Activated CD8-positive, alpha-beta memory T cell treated with anti-CD3 and anti-CD28 coated beads, Interleukin-2, amount 10 ng/mL, durations not matched to agents 7 days and 5 days (primary cell): Measurements from ENCODE around the gene S100A7. TPM values are rescaled to one million over a fixed set of nuclear protein-coding genes. Genes with fewer than 3 reads are reported as not detected.
"Not testable (repeated sequence)": the region's sequence is repeated elsewhere in the genome, so short reads cannot be mapped to it uniquely, and the experiment has no call there.

Experiments used
- ATAC-seq: fragments of 150-1000 bp; cut with Tn5 transposase; one replicate; pipeline ENCODE4 v1.10.0; 2021; ENCODE audit warnings: moderate library complexity
- CTCF ChIA-PET: fragments of 350-600 bp; sonication (Branson Sonifier 250); formaldehyde crosslinking; loops from one replicate; lab custom pipeline; 2021; ENCODE audit warnings: antibody characterized with exemption; lab: Charles Lee
- DNase-seq: peaks from one replicate; pipeline ENCODE4 v3.0.0-alpha.2; 2020
- H3K27ac Mint-ChIP-seq: one replicate; pipeline ENCODE4 v1.8.0; 2021; ENCODE audit warnings: mild to moderate bottlenecking, mixed read lengths
- H3K27me3 Mint-ChIP-seq: one replicate; pipeline ENCODE4 v1.8.0; 2021; ENCODE audit warnings: mixed read lengths
- H3K36me3 Mint-ChIP-seq: one replicate; pipeline ENCODE4 v1.8.0; 2021; ENCODE audit warnings: mild to moderate bottlenecking, mixed read lengths
- H3K4me1 Mint-ChIP-seq: one replicate; pipeline ENCODE4 v1.8.0; 2021; ENCODE audit warnings: mixed read lengths
- H3K4me3 Mint-ChIP-seq: one replicate; pipeline ENCODE4 v1.8.0; 2021; ENCODE audit warnings: mild to moderate bottlenecking, moderate library complexity, mixed read lengths
- H3K9me3 Mint-ChIP-seq: one replicate; pipeline ENCODE4 v1.8.0; 2022; ENCODE audit warnings: low read depth, mixed read lengths
- total RNA-seq, 2 experiments: library from RNA; stranded (reverse); gene quantifications; one replicate each; pipeline ENCODE4 v1.2.3, GENCODE V29; 2021

S100A7 gene
- total RNA-seq, 2 experiments from 2014 or later, result not detected

DNA sequence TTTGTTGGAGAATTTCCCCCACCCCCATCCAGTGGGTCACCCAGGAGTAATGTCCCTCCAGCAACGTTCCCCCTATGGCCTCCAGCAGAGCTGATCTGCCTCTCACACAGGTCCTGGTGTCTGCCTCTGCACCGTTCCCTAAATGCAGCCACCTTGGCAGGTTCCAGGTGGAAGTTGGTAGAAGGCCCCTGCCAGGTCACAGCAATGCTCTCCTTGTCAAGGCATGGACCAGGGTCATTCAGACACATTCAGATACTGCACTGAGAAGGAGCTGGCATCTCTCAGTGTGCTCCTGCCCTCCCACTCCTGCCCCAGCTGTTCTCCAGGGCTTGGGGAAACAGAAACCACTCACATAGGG, 41.0 kb downstream of the S100A7 start:
- CTCF ChIA-PET, ATAC-seq, H3K4me1 Mint-ChIP-seq: not testable (repeated sequence)

DNA sequence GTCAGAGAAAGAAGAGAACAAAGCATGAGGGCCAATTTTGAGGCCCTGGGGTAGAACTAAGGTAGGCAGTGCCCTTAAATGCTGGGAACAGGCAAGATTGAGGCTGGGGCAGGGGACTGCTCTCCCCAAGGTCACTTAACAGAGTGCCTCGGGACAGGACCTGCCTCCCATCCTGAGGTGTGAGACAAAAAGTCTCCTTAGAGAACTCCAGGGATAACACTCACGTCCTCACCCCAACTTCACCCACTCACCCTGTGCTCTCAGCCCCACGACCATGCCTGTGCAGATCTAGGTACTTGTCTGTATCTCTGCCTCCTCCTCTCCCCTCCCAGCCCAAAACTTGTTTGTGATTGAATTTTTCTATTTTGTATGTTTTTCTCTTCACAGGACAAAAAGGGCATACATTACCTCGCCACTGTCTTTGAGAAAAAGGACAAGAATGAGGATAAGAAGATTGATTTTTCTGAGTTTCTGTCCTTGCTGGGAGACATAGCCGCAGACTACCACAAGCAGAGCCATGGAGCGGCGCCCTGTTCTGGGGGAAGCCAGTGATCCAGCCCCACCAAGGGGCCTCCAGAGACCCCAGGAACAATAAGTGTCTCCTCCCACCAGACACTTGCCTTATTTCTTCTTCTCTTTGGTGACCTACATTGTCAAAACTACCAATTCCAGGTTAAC, 41.6 kb downstream of the S100A7 start:
- CTCF ChIA-PET, H3K36me3 Mint-ChIP-seq, H3K4me3 Mint-ChIP-seq, H3K27ac Mint-ChIP-seq, H3K4me1 Mint-ChIP-seq, ATAC-seq, H3K9me3 Mint-ChIP-seq, H3K27me3 Mint-ChIP-seq, DNase-seq: not testable (repeated sequence)

More for the DNA sequence above, 41.0 kb downstream of the S100A7 start:
- not testable (repeated sequence) for H3K9me3 Mint-ChIP-seq, H3K36me3 Mint-ChIP-seq, H3K4me3 Mint-ChIP-seq, H3K27me3 Mint-ChIP-seq, H3K27ac Mint-ChIP-seq, DNase-seq

DNA sequence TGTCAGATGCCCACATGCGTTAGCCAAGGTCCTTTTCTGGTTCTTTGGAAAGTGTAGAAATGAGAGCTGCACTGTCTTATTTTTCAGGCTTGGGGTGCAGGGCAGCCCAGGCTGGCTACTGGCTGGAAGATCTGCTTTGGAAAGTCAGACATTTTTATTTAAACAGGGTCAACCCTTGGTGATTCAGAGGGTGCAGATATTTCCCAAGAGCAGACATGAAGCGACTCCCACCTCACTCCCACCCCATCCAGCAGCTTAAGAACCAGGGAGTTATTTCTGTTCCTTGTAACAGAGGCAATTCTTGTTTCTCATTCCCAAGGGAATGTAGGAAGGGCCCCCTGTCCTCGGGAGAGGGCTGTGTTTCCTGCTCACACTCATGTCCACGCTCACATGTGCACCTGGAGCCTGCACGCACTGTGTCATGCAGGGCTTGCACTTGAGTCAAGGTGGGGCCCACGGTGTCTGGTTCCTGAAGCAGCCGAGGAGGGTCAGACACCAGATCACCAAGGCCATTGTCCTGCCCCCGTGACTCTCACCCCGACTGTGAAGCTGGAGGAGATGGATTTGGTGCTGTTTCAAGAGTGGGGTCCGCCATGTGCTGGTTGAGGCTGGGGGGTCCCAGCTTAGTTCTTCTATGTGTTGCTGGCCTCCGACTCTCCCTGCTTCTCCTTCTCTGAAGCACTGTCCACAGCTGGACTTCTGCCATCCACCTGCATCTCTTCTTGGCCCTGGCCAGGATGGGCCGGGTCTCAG, 43.1 kb downstream of the S100A7 start:
- no peaks in the 10 kb centered on the region for H3K27me3 Mint-ChIP-seq
- no peaks in the 10 kb centered on the region for H3K4me1 Mint-ChIP-seq
- no peak overlapping the region for H3K4me3 Mint-ChIP-seq
- no peaks in the 10 kb centered on the region for H3K9me3 Mint-ChIP-seq
- CTCF ChIA-PET, result no interaction called here
- H3K36me3 Mint-ChIP-seq, result no peaks in the 10 kb centered on the region
- no peak overlapping the region for H3K27ac Mint-ChIP-seq
- DNase-seq (no peak), ATAC-seq (no peak)

DNA sequence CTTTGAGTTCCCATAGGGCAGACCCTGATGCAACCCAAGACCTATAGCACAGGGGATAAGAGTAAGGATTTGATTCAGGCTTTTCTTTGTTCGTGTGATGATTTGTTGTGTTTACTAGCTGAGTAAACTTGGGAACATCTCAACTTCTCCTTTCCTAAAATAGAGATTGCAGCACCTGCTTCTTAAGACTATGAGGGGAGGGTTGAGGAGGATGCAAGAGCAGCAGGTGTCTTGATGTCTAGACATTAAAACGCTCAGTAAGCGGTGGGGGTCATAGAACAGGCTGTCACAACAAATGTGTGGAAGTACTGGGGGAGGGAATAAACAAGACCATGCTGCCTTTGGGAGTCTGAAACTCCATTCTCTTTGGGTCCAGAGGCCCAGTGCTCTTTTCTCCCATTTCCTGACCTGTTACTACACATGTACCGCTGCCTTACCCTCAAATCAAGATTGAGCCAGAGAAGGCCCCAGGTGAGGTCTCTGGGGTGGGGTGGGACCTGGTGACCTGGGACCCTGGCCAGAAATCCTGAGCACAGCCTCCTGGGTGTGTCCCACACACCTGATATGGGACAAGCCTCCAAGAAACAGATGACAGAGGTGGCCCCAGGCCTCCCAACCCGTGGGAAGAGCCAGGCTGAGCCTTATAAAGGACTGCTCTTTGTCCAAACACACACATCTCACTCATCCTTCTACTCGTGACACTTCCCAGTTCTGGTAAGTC, 44.4 kb downstream of the S100A7 start, which contains the start of gene S100A7A:
TSS of gene S100A7A (plus strand) at position 671 of the 721 bp plus-strand sequence. CDS start 1,563 bp downstream, outside the sequence.
- H3K4me3 Mint-ChIP-seq, result no peak within 1 kb of the TSS
- CTCF ChIA-PET, result no interaction called here
- H3K27me3 Mint-ChIP-seq, result no peaks in the 10 kb centered on the region
- H3K27ac Mint-ChIP-seq, result no peak within 1 kb of the TSS
- H3K4me1 Mint-ChIP-seq, result no peaks in the 10 kb centered on the region
- no peaks in the 10 kb centered on the region for H3K36me3 Mint-ChIP-seq
- no peaks in the 10 kb centered on the region for H3K9me3 Mint-ChIP-seq
- no peak for ATAC-seq
- DNase-seq, result no peak

DNA sequence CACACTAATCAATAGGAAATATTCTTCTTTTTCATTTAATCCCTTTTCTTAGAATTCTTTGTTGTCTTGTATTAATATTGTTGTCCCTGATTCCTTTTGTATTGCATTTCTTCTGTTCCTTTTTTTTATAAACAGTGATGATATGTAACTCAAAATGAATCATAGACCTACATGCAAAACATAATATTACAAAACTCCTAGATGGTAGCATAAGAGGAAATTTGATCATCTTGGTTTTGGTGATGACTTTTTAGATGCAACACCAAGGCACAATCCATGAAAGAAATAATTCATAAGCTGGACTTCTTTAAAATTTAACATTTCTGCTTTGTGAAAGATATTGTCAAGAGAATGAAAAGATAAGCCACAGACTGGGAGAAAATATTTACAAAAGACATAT, 46.5 kb downstream of the S100A7 start:
- H3K36me3 Mint-ChIP-seq, H3K27ac Mint-ChIP-seq, H3K4me3 Mint-ChIP-seq, DNase-seq, H3K4me1 Mint-ChIP-seq, H3K9me3 Mint-ChIP-seq, CTCF ChIA-PET, ATAC-seq: not testable (repeated sequence)
- peaks cover 12% of the 10 kb centered on the region for H3K27me3 Mint-ChIP-seq

Other genes starting within 250 kb of the S100A7 start
- gene PRR9, start 243.1 kb downstream of the S100A7 start, total RNA-seq, result not detected
- not detected for gene LORICRIN, start 201.0 kb downstream of the S100A7 start, total RNA-seq
- not detected for gene PGLYRP3, start 147.7 kb downstream of the S100A7 start, total RNA-seq
- gene PGLYRP4, start 111.8 kb downstream of the S100A7 start, total RNA-seq, result not detected
- not detected for gene S100A9, start 102.8 kb downstream of the S100A7 start, total RNA-seq
- not detected for gene S100A12, start 85.0 kb downstream of the S100A7 start, total RNA-seq
- not detected for gene S100A8, start 69.6 kb downstream of the S100A7 start, total RNA-seq
- not detected for gene S100A7A, start 44.1 kb downstream of the S100A7 start, total RNA-seq
- 100 to 1,000 TPM; 386 to 543 TPM for gene S100A6, start 75.3 kb upstream of the S100A7 start, total RNA-seq
- 1 to 10 TPM; 1.6 to 3.0 TPM for gene S100A5, start 80.3 kb upstream of the S100A7 start, total RNA-seq
- gene S100A4, start 85.2 kb upstream of the S100A7 start, total RNA-seq, result 100 to 1,000 TPM; 898 to 906 TPM
- gene S100A3, start 88.6 kb upstream of the S100A7 start, total RNA-seq, result not detected
- under 1 TPM; 0.50 to 0.96 TPM for gene S100A2, start 105.2 kb upstream of the S100A7 start, total RNA-seq
- not detected for gene S100A16, start 152.5 kb upstream of the S100A7 start, total RNA-seq
- gene S100A14, start 155.7 kb upstream of the S100A7 start, total RNA-seq, result not detected
- gene S100A13, start 166.9 kb upstream of the S100A7 start, total RNA-seq, result 1 to 10 TPM; 6.0 to 7.0 TPM
- not detected for gene S100A1, start 167.8 kb upstream of the S100A7 start, total RNA-seq
- 10 to 100 TPM; 83.8 to 89.1 TPM for gene CHTOP, start 173.4 kb upstream of the S100A7 start, total RNA-seq
- gene SNAPIN, start 198.1 kb upstream of the S100A7 start, total RNA-seq, result 10 to 100 TPM; 30.7 to 34.2 TPM
- gene ILF2, start 210.3 kb upstream of the S100A7 start, total RNA-seq, result 100 to 1,000 TPM; 193 to 260 TPM
- gene NPR1, start 218.0 kb upstream of the S100A7 start, total RNA-seq, result under 1 TPM in 1 of 2 experiments, not detected in 1; 0.05 TPM